Glomerular endothelial cell (primary cell): Measurements from ENCODE around the gene PCDHGA11. TPM values are rescaled to one million over a fixed set of nuclear protein-coding genes. Genes with fewer than 3 reads are reported as not detected.
"Not testable (repeated sequence)": the region's sequence is repeated elsewhere in the genome, so short reads cannot be mapped to it uniquely, and the experiment has no call there.

ENCODE experiments used
- DNase-seq: peaks from one replicate; pipeline ENCODE4 v3.0.0-alpha.2; 2011; ENCODE audit warnings: low read depth, low spot score; ENCODE audit errors: extremely low read depth
- total RNA-seq: library from RNA; depleted of rRNA; stranded (reverse); fragments of >200 nt; gene quantifications from 2 replicates; pipeline ENCODE4 v1.2.3, GENCODE V29; 2015

The PCDHGA11 gene
- total RNA-seq, 1 donor from 2014 or later = 17.5 TPM

GRCh38 chr5:141427783-141428426, 7.1 kb downstream of the PCDHGA11 start:
- DNase-seq = no peak

- DNase-seq = no peak
Measured at GRCh38 chr5:141430332-141431113, 9.7 kb downstream of the PCDHGA11 start, which contains the start of gene PCDHGA12. Gene PCDHGA12, plus strand, starts transcription at chr5:141430507. Its CDS starts 253 bp downstream, at chr5:141430760.

- DNase-seq = no peak
Measured at GRCh38 chr5:141431286-141431685, 10.4 kb downstream of the PCDHGA11 start.

DNA sequence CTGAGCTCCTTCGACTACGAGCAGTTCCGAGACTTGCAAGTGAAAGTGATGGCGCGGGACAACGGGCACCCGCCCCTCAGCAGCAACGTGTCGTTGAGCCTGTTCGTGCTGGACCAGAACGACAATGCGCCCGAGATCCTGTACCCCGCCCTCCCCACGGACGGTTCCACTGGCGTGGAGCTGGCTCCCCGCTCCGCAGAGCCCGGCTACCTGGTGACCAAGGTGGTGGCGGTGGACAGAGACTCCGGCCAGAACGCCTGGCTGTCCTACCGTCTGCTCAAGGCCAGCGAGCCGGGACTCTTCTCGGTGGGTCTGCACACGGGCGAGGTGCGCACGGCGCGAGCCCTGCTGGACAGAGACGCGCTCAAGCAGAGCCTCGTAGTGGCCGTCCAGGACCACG, 11.5 kb downstream of the PCDHGA11 start:
- not testable (repeated sequence) for DNase-seq

- DNase-seq = not testable (repeated sequence)
Measured at GRCh38 chr5:141432726-141433125, 11.9 kb downstream of the PCDHGA11 start.

GRCh38 chr5:141434006-141434405, 13.2 kb downstream of the PCDHGA11 start:
- no peak for DNase-seq

DNA sequence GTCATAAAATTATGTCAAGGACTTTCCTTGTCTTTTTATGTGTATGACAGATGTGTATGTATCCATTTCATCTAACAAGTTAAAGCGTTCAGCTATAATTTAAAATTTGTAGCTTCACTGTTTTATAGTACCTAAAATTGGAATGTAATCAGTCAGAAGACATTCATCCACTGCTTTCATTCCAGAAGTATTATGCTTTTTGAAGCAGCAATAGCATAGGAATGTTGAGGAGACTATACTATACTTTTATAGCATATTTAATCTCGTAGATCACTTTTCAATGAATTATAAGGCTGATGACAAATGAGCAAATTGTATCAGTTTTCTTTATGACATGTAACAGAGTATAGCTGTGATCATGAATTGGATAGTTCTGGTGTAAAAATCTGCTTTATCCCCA, 16.4 kb downstream of the PCDHGA11 start:
- no peak for DNase-seq

GRCh38 chr5:141439411-141440141, 18.7 kb downstream of the PCDHGA11 start:
- no peak for DNase-seq

DNA sequence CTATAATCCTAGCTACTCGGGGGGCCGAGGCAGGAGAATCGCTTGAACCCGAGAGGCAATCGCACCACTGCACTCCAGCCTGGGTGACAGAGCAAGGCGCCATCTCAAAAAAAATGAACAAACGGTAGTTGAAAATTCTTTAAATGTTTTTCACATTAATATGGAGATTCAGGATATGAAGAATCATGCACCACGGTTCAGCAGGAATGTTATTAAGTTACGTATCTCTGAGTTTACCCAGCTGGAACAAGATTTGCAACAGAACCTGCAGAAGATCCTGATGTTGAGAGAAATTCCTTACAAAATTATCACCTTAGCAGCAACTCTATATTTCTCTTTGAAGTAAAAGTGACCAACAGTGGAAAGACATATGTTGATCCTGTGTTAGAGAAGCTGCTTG, 19.5 kb downstream of the PCDHGA11 start:
- DNase-seq = no peak

GRCh38 chr5:141441571-141442170, 20.8 kb downstream of the PCDHGA11 start:
- no peak for DNase-seq

- no peak for DNase-seq
Measured at GRCh38 chr5:141465351-141465750, 44.5 kb downstream of the PCDHGA11 start.

Other genes with a start within 250 kb of the PCDHGA11 start
- gene PCDHB7, start 248.4 kb upstream of the PCDHGA11 start, total RNA-seq = 1.6 and 2.4 TPM in 2 replicates
- gene PCDHB8, start 243.3 kb upstream of the PCDHGA11 start, total RNA-seq = 0.34 and 0.88 TPM in 2 replicates
- 0.05 and 1.1 TPM in 2 replicates for gene PCDHB16, start 238.7 kb upstream of the PCDHGA11 start, total RNA-seq
- 0.15 and 0.41 TPM in 2 replicates for gene PCDHB9, start 233.9 kb upstream of the PCDHGA11 start, total RNA-seq
- 1.1 and 1.3 TPM in 2 replicates for gene PCDHB10, start 228.7 kb upstream of the PCDHGA11 start, total RNA-seq
- 0.58 and 1.5 TPM in 2 replicates for gene PCDHB11, start 221.4 kb upstream of the PCDHGA11 start, total RNA-seq
- 0.19 and 0.58 TPM in 2 replicates for gene PCDHB12, start 212.3 kb upstream of the PCDHGA11 start, total RNA-seq
- 1.8 and 3.0 TPM in 2 replicates for gene PCDHB13, start 207.1 kb upstream of the PCDHGA11 start, total RNA-seq
- gene PCDHB14, start 197.7 kb upstream of the PCDHGA11 start, total RNA-seq = 1.6 and 6.7 TPM in 2 replicates
- 0.97 and 1.7 TPM in 2 replicates for gene PCDHB15, start 175.7 kb upstream of the PCDHGA11 start, total RNA-seq
- 0.76 TPM in 1 of 2 replicates, not detected in the other for gene SLC25A2, start 117.0 kb upstream of the PCDHGA11 start, total RNA-seq
- 51.0 and 52.6 TPM in 2 replicates for gene TAF7, start 100.3 kb upstream of the PCDHGA11 start, total RNA-seq
- 0.39 and 1.2 TPM in 2 replicates for gene PCDHGA1, start 90.5 kb upstream of the PCDHGA11 start, total RNA-seq
- 2.6 and 4.1 TPM in 2 replicates for gene PCDHGA2, start 82.3 kb upstream of the PCDHGA11 start, total RNA-seq
- gene PCDHGA3, start 77.2 kb upstream of the PCDHGA11 start, total RNA-seq = 1.6 and 4.0 TPM in 2 replicates
- gene PCDHGB1, start 71.0 kb upstream of the PCDHGA11 start, total RNA-seq = 0.82 and 2.3 TPM in 2 replicates
- gene PCDHGA4, start 66.0 kb upstream of the PCDHGA11 start, total RNA-seq = 5.7 and 9.2 TPM in 2 replicates
- 3.8 and 4.7 TPM in 2 replicates for gene PCDHGB2, start 61.1 kb upstream of the PCDHGA11 start, total RNA-seq
- 0.82 and 2.1 TPM in 2 replicates for gene PCDHGA5, start 56.9 kb upstream of the PCDHGA11 start, total RNA-seq
- gene PCDHGB3, start 50.8 kb upstream of the PCDHGA11 start, total RNA-seq = 2.6 and 5.5 TPM in 2 replicates
- 4.5 and 6.6 TPM in 2 replicates for gene PCDHGA6, start 47.2 kb upstream of the PCDHGA11 start, total RNA-seq
- gene PCDHGA7, start 38.3 kb upstream of the PCDHGA11 start, total RNA-seq = 3.6 and 5.3 TPM in 2 replicates
- gene PCDHGB4, start 33.4 kb upstream of the PCDHGA11 start, total RNA-seq = 11.1 and 19.5 TPM in 2 replicates
- gene PCDHGA8, start 28.4 kb upstream of the PCDHGA11 start, total RNA-seq = 0.92 and 2.3 TPM in 2 replicates
- 17.5 and 27.2 TPM in 2 replicates for gene PCDHGB5, start 23.1 kb upstream of the PCDHGA11 start, total RNA-seq
- gene PCDHGA9, start 18.3 kb upstream of the PCDHGA11 start, total RNA-seq = 3.3 and 4.5 TPM in 2 replicates
- 1.8 and 6.2 TPM in 2 replicates for gene PCDHGB6, start 13.0 kb upstream of the PCDHGA11 start, total RNA-seq
- 4.0 and 12.4 TPM in 2 replicates for gene PCDHGA10, start 8.1 kb upstream of the PCDHGA11 start, total RNA-seq
- gene PCDHGB7, start 3.4 kb upstream of the PCDHGA11 start, total RNA-seq = 14.1 and 23.4 TPM in 2 replicates
- gene PCDHGA12, start 9.5 kb downstream of the PCDHGA11 start, total RNA-seq = 10.5 and 23.0 TPM in 2 replicates
- gene PCDHGC3, start 54.9 kb downstream of the PCDHGA11 start, total RNA-seq = 24.3 and 43.0 TPM in 2 replicates
- gene PCDHGC4, start 64.0 kb downstream of the PCDHGA11 start, total RNA-seq = 0.44 and 2.5 TPM in 2 replicates
- gene PCDHGC5, start 68.0 kb downstream of the PCDHGA11 start, total RNA-seq = 0.24 and 2.5 TPM in 2 replicates
- 78.6 and 94.1 TPM in 2 replicates for gene DIAPH1, start 197.9 kb downstream of the PCDHGA11 start, total RNA-seq
- 30.9 and 43.3 TPM in 2 replicates for gene HDAC3, start 215.8 kb downstream of the PCDHGA11 start, total RNA-seq
- 8.5 and 12.2 TPM in 2 replicates for gene RELL2, start 215.9 kb downstream of the PCDHGA11 start, total RNA-seq
- 29.3 and 31.8 TPM in 2 replicates for gene FCHSD1, start 230.4 kb downstream of the PCDHGA11 start, total RNA-seq